Keratinocyte (primary cell): ENCODE data around the gene TRPM3.

Source experiments
- EZH2 ChIP-seq: IDR thresholded peaks from one replicate; pipeline ENCODE4 v1.6.1; 2012; ENCODE audit warnings: inconsistent platforms, mild to moderate bottlenecking, low read length, moderate library complexity
- TF ChIP-seq, protein P1 (sequence below), 3 experiments: IDR thresholded peaks in 1 of 3; conservative IDR thresholded peaks in 1 of 3; optimal IDR thresholded peaks in 1 of 3; 2 replicates in 2 of 3; 3 replicates in 1 of 3; pipeline versions ENCODE3 to v1.5.1; 2011; ENCODE audit warnings: low read length in 3 of 3, mild to moderate bottlenecking in 3 of 3, moderate library complexity in 2 of 3, control low read depth in 1 of 3, inconsistent platforms in 1 of 3; ENCODE audit not compliant: insufficient read depth in 2 of 3; ENCODE audit errors: extremely low read depth in 1 of 3

GRCh38 chr9:70517926-70518610, 603.4 kb downstream of the TRPM3 start:
- TF ChIP-seq, protein P1, sequence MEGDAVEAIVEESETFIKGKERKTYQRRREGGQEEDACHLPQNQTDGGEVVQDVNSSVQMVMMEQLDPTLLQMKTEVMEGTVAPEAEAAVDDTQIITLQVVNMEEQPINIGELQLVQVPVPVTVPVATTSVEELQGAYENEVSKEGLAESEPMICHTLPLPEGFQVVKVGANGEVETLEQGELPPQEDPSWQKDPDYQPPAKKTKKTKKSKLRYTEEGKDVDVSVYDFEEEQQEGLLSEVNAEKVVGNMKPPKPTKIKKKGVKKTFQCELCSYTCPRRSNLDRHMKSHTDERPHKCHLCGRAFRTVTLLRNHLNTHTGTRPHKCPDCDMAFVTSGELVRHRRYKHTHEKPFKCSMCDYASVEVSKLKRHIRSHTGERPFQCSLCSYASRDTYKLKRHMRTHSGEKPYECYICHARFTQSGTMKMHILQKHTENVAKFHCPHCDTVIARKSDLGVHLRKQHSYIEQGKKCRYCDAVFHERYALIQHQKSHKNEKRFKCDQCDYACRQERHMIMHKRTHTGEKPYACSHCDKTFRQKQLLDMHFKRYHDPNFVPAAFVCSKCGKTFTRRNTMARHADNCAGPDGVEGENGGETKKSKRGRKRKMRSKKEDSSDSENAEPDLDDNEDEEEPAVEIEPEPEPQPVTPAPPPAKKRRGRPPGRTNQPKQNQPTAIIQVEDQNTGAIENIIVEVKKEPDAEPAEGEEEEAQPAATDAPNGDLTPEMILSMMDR (optimal IDR thresholded peaks at IDR 0.05 in 1 of 3, IDR thresholded peaks at IDR 0.05 in 1 of 3, conservative IDR thresholded peaks at IDR 0.05 in 1 of 3; ENCODE audit: extremely low read depth in 1 of 3, insufficient read depth in 2 of 3, low read length in 3 of 3): no peak
- TF ChIP-seq EZH2: no peak
